HEK293T (cell line): ENCODE measurements around the gene TMEM233.

Experiments
- BHLHE40 ChIP-seq: fragments of 450-650 bp; IDR thresholded peaks from 2 replicates; pipeline ENCODE4 v1.6.1; 2016; ENCODE audit warnings: mild to moderate bottlenecking, moderate library complexity, borderline replicate concordance
- CTBP1 ChIP-seq: fragments of 450-650 bp; IDR thresholded peaks from 2 replicates; pipeline ENCODE4 v1.6.1; 2016; ENCODE audit warnings: borderline replicate concordance
- ELF4 ChIP-seq: fragments of 450-650 bp; IDR thresholded peaks from 2 replicates; pipeline ENCODE4 v1.6.1; 2017; ENCODE audit warnings: antibody characterized with exemption
- FOXA1 ChIP-seq: fragments of 450-650 bp; IDR thresholded peaks from 2 replicates; pipeline ENCODE4 v1.6.1; 2016; ENCODE audit warnings: mild to moderate bottlenecking
- FOXK2 ChIP-seq: fragments of 450-650 bp; IDR thresholded peaks from 2 replicates; pipeline ENCODE4 v1.6.1; 2016; ENCODE audit warnings: mild to moderate bottlenecking
- FOXM1 ChIP-seq: fragments of 450-650 bp; IDR thresholded peaks from 2 replicates; pipeline ENCODE4 v1.6.1; 2017; ENCODE audit warnings: mild to moderate bottlenecking, borderline replicate concordance
- HDGF ChIP-seq: fragments of 450-650 bp; IDR thresholded peaks from 2 replicates; pipeline ENCODE4 v1.6.1; 2017; ENCODE audit warnings: antibody characterized with exemption, borderline replicate concordance
- NFRKB ChIP-seq: fragments of 450-650 bp; IDR thresholded peaks from 2 replicates; pipeline ENCODE4 v1.6.1; 2016; ENCODE audit warnings: mild to moderate bottlenecking, moderate library complexity
- SP1 ChIP-seq: fragments of 450-650 bp; IDR thresholded peaks from 2 replicates; pipeline ENCODE4 v1.6.1; 2017
- SUZ12 ChIP-seq: fragments of 450-650 bp; IDR thresholded peaks from 2 replicates; pipeline ENCODE4 v1.6.1; 2016; ENCODE audit warnings: mild to moderate bottlenecking
- TARDBP ChIP-seq: fragments of 450-650 bp; IDR thresholded peaks from 2 replicates; pipeline ENCODE4 v1.6.1; 2016
- ZNF384 ChIP-seq: fragments of 450-650 bp; IDR thresholded peaks from 2 replicates; pipeline ENCODE4 v1.6.1; 2016
- TF ChIP-seq, protein P1 (sequence below): fragments of 450-650 bp; IDR thresholded peaks from 2 replicates; pipeline ENCODE4 v1.6.1; 2016

GRCh38 chr12:119627019-119627643, 33.6 kb downstream of the TMEM233 start:
- no peak for TF ChIP-seq ELF4
- TF ChIP-seq ZNF384, result no peak
- TF ChIP-seq FOXK2, result no peak
- TF ChIP-seq BHLHE40, result no peak
- no peak for TF ChIP-seq NFRKB
- TF ChIP-seq SP1, result no peak
- no peak for TF ChIP-seq SUZ12
- TF ChIP-seq FOXA1, result no peak
- TF ChIP-seq CTBP1, result no peak
- TF ChIP-seq TARDBP, result no peak
- TF ChIP-seq FOXM1, result no peak
- TF ChIP-seq, protein P1, sequence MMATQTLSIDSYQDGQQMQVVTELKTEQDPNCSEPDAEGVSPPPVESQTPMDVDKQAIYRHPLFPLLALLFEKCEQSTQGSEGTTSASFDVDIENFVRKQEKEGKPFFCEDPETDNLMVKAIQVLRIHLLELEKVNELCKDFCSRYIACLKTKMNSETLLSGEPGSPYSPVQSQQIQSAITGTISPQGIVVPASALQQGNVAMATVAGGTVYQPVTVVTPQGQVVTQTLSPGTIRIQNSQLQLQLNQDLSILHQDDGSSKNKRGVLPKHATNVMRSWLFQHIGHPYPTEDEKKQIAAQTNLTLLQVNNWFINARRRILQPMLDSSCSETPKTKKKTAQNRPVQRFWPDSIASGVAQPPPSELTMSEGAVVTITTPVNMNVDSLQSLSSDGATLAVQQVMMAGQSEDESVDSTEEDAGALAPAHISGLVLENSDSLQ, result no peak
- no peak for TF ChIP-seq HDGF
